GM19099 (cell line): ENCODE data around the gene TSPAN1.

Experiments
- POLR2A ChIP-seq: IDR thresholded peaks from 3 replicates; pipeline ENCODE4 v1.6.1; 2011; ENCODE audit warnings: low read depth; ENCODE audit not compliant: insufficient read length; ENCODE audit errors: extremely low read depth

TSPAN1 gene

DNA sequence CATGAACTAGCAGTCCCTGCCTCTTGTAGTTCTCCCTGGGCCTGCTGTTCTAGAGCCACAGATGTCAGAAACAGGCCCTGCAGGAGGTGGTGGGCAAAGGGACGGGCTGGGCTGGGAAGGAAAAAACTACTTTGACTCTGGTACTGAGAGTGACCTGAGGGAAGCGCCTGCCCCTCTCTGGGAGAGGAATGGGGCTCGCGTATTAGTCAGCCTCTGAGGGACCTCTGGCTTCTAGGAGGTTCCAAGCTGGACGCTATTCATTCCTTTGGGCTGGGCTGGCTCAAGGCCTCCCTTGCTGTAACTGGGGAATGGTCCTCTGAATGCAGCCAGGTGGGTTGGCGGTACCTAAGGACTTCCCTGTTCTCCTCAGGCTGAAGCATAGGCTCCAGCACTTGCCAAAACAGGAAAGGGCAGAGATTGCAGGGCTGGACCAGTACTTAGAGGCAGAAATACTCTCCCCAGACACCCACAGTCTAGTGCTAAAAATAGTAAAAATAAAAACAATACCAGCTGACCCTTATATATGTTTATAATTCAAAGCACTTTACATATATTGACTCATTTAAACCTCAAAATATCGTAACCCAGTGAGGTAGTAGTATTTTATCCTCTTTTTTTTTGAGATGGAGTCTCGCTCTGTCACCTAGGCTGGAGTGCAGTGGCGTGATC is 16.3 kb downstream of the TSPAN1 start:
- no peak for TF ChIP-seq POLR2A

DNA sequence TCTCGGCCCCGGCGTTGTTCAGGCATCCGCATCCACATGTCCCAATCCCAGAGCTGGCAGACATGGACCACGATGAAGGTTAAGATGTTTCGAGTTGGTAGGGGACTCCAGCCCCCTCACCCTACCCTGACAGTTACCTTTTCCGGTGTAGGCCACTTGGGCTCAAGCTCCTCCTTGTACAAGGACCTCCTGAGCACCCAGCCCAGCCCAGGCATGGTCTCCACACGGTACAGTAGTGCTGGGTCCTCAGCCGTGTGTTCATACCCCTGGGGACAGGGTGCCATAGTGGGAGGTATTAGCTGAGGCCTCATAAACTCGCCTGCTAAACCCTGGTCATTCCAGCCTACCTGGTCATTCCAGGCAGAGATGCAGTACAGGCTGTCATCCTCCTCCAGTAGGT is 17.3 kb downstream of the TSPAN1 start:
- TF ChIP-seq POLR2A: no peak

DNA sequence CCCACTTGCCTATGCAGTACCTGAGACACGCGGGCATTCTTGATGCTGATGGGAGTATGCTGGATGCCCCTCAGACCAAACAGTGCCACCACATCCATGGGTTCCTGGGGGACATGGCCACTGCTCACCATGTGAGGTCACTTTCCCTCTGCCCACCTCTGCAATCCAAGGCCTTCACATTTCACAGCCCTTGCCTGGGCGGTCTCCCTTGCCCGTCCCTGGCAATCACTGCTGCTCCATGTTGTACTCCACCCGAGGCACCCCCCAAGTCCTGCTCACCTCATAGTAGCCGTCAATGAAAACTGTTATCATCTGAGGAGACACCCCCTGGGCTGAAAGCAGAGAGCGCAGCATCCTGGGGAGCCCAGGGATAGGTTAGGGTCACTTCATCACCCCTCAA is 18.4 kb downstream of the TSPAN1 start:
- no peak for TF ChIP-seq POLR2A

DNA sequence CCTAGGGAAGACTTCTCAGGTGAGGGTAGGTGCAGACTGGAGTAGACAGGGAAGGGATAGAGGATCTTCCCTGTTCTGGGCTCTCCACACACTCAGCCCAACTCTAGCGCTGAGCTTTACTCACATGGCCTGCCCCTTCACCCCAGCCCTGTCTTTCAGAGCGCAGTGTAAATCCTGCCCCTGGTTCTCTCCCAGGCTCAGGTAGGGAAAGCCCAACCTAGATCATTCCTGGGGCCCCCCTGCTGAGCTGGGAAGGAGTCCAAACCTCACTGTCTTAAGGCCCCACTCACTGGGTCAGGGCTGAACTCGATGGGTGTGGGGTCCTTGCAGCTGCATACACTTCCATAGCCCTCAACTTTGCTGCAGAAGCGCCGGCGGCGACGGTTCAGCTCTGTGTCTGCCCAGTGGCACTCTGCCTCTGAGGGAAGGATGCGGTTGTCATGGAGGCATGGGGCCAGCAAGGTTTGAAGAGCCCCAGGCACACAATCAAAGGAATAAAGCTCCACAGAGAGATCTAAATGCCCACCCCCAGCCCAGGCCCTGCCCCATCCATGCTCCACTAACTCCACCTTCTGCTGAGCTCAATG is 19.2 kb downstream of the TSPAN1 start:
- TF ChIP-seq POLR2A: no peak

DNA sequence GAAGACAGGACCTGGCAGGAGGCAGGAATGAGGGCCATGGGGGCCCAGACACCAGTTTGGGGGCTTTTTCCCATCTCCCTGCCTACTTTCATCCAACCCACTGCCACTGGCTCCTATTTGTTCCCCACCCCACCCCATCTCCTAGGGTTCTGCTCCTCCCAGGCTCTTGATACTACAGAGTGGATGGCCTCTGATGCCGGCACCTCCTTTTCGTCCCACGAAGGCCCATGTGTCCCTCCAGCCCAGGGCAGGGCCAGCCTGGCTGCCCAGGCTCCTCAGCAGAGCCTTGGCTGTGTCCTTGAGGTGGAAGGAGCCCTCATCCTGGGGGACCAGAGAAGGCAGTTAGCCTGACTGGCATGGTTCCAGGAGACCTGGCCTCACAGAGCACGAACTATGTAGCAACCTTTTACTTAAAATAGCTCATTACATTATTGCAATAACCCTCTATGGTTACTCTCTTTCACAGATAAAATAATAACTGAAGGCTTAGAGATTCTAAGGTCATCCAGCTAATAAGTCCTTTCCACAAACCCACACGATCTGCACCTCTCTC is 19.8 kb downstream of the TSPAN1 start:
- no peak for TF ChIP-seq POLR2A

DNA sequence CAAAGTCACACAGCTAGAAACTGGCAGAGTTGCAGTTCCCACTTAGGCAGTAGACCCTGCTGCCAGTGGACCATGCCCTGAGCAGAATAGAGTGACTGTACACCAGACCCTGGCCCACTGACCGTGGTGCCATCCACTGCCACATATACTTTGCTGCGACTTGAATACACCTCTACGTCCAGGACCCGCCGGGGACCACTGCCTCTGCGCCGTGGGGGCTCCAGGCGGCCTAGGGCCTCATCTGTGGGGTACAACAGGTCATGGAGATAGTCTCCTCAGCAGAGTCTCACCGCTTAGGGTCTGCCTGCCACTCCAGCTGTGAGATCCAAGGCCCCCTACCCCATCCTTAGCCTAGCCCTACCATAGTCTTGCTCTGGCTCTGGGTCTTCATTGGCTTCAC is 21.7 kb downstream of the TSPAN1 start:
- TF ChIP-seq POLR2A: no peak

DNA sequence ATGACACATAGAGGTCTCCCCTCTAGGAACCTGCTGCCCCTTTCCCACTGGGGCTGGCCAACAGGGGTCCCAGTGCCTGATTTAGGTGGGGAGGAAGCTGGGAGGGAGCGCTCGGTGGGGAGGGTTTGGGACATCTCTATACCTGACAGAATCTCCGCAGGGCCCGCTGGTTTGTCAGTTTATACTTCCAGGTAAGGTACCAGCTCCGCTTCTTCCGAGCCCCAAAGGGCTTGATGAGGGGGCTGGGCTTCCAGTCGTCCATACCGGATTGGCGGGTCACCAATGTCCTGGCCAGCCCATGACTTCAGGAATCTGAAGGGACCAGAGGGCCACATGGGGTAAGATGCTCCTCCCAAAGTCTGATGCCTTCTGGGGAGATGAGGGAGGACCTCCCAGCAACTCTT is 22.7 kb downstream of the TSPAN1 start:
- TF ChIP-seq POLR2A: no peak

DNA sequence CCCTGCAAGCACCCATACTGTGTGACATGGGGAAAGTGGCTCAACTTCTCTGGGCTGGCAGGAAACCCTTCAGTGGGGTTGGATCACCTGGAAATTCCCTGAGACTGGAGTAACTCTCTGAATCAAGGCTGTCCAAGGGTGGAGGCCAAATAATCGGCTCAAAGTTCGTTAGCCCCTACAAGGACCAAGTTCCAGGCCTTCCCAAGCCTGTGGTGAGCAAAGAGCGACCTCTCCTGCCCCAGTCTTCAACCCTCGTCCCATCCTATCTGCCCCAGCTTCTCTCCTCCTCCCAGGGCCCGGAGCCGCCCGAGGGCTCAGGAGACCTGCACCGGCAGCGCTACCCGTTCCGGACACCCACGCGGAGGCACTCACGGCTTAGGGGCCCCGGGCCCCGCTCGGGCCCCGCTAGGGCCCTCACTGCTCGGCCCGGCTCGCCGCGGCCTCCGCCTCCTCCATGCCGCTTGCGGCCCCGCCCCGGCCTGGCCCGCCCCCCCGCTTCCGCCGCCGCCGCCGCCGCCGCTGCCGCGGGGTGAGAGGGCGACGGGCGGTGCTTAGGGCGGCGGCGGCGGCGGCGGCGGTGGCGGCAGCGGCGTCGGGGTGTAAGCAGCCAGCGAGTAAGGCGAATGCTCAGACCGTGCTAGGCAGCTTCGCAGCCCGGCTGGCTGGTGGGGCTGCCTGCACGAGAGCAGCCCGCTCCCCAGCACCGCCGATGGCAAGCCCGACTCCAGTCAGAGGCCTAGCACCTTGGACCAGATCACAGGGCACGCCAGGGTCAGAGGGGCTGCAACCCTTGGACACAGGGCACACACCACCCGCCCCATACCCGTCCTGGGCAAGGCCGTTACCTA is 23.3 kb downstream of the TSPAN1 start, which contains the start of gene POMGNT1:
Gene POMGNT1, minus strand, starts transcription at position 471 of the 848 bp plus-strand sequence. CDS start 613 bp downstream, outside the sequence.
- peak; percentile 83 for TF ChIP-seq POLR2A

DNA sequence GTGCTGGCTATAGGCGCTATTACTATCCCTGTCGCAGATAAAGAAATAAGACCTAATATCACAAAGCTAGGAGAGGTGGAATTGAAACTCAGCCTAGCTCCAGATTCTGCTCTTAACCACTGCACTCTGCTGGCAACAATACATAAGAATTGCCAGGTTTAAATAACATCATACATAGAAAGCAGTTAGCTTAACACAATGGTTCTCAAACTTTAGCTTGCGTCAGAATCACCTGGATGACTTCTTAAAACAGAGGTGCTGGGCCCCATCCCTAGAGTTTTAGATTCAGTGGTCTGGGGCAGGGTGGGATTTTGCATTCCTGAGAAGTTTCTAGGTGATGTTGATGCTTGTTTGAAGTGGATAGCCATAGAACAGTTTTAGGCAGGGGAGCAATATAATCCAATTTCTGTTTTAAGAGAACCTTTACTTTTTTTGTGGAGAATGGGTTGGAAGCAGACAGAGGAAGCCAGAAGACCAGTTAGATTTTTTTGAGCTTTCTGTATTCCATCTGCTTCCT is 24.4 kb downstream of the TSPAN1 start:
- no peak for TF ChIP-seq POLR2A

DNA sequence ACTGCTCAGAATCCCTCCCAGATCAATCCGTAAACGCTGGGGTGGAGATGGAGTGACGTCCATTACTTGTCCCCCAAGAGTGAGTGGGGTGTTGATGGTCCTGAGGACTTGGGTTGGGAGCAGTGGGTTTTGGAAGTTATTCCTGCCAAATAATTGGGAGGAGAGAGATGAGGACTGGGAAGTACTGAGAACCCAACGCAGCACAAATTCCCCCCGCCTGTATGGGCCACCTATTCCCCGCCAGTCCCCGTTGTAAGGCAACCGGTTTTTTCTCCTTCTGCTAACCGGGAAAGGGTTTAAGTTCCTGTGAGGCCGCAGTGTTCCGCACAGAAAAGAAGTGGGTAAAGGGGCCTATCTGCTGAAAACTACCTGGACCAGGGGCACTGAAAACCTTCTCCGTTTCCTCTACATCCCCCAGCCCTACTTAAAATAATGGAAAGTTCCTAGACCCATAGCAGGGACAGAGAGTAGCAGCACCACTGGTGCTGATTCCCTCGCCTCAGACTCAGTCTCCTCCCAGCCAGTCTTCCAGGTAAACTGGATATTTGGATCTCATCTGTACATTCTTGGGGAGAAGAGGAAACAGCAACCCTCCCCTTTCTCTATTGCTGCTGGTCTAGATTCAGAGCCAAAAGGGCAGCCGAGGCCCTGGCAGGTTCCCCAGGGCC is 29.0 kb downstream of the TSPAN1 start:
- TF ChIP-seq POLR2A: no peak

DNA sequence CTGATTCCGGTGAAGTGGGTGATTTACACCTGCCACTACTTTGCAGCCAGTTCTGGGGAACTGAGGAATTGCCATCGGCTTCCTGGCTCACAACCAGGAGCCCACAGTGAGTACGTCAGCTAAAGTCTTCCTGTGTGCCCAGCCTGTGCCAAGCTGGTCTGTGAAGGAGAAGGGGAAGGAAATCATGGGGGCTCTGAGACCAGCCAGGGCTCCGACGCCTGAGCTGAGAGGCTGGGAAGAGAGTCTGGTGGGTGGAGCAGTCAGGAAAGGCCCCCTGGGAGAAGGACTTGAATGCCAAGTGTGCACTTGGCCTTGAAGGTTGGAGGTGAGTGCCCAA is 29.5 kb downstream of the TSPAN1 start:
- TF ChIP-seq POLR2A: no peak

DNA sequence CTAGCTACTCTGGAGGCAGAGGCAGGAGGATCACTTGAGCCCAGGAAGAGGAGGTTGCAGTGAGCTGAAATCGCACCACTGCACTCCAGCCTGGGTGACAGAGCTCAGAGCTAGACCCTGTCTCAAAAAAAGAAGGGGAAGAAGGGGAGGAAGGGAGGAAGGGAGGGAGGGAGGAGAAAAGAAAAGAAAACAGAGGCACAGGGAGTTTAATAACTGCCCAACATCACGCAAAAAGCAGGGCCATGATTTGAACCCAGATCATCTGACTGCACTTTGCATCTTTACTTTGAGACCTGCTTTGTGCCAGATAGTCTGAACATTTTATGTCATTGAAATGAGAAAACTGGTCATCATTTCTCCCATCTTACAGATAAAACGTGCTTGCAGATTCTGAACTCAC is 30.3 kb downstream of the TSPAN1 start:
- no peak for TF ChIP-seq POLR2A

DNA sequence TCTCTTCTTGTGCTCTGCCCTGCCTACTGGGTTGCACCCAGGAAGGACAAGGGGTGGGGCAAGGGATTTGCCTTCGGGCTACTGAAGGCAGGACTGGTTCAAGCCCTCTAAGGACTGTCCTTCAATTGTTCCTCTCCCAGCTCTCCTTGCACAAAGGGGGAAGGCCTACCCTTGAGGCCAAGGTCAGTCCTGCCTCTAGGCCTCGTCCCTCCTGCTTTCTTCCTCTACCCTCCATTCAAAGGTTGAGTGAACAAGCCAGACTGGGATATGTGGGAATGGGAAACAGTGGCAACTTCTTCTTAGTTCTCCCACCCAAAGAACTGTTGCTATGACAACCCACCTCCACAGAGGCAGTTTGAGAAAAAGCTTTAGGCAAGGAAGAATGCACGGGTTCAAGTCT is 30.9 kb downstream of the TSPAN1 start:
- TF ChIP-seq POLR2A: no peak

DNA sequence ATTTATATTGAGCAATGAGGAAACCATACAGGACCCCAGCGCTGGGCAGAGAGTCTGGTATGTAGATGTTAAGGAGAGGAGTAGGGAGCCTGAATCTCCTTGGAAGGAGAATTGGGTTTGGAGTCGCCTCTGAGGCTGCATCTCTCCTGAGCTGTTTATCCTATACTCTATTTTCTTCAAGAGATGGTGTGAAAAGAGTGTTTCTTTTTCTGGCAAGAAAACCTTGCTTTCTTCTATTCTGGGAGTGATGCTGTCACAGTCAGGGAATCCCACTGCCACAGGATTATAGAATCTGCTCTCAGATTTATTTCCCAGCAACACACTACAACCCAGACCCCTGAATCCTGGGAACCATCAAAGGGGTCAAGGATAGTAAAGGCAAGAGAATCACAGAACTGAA is 31.5 kb downstream of the TSPAN1 start:
- no peak for TF ChIP-seq POLR2A

DNA sequence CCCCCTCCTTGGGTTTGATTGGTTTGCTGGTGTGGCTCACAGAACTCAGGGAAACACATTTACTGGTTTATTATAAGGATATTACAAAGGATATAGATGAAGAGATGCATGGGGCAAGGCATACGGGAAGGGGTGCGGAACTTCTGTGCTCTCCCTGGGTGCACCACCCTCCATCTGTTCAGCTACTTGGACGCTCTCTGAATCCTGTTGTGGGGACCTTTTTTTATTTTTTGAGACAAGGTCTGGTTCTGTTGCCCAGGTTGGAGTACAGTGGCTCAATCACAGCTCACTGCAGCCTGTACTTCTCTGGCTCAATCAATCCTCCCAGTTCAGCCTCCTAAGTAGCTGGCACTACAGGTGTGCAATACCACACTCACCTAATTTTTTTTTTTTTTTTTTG is 35.7 kb downstream of the TSPAN1 start:
- TF ChIP-seq POLR2A: no peak

DNA sequence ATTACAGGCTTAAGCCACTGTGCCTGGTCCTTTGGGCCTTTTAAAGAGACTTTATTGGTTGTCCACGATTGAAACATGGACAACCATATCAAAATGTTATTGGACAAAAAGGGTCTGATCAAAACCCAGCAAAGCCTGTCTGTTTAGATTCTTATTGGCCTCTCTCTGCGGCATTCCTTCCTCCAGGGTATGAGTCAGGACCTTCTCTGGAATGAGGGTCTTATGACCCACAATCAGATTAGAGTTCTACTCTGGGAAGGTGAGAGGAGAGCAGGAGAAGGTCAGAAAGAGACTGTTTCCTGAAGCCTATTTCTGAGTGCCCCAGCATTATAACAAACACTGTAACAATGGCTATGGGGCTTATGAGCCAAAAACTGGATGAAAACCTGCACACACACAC is 36.2 kb downstream of the TSPAN1 start:
- TF ChIP-seq POLR2A: no peak

DNA sequence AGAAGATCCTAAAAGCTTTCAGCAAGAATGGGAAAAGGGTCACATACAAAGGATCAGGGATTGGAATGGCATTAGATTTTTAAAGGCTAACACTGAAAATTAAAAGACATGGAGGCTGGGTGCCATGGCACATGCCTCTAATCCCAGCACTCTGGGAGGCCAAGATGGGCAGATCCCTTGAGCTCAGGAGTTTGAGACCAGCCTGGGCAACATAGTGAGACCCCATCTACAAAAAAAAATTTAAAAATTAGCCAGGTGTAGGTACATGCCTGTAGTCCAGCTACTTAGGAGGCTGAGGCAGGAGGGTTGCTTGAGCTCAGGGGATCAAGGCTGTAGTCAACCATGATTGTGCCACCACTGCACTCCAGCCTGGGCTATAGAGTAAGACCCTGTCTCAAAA is 40.6 kb downstream of the TSPAN1 start:
- TF ChIP-seq POLR2A: no peak
